ENCODE data around the gene TSPAN33. TPM values are rescaled to one million over a fixed set of nuclear protein-coding genes. Genes with fewer than 3 reads are reported as not detected.

The TSPAN33 gene
- total RNA-seq, 4 donors from 2014 or later = 2.0 to 10.5 (median 6.3) TPM

Small RNAs within 50 kb of the gene (small RNA-seq; reads per million reads assigned to genes)
- gene RNY1P11 = not detected

Other genes with a start within 250 kb of the TSPAN33 start
- gene KCP, start 234.0 kb upstream of the TSPAN33 start, total RNA-seq = under 1 TPM; 0.21 to 0.90 (median 0.40) TPM
- gene IRF5, start 206.8 kb upstream of the TSPAN33 start, total RNA-seq = 10 to 100 TPM in 3 of 4 donors, 1 to 10 TPM in 1; 7.8 to 28.8 (median 15.0) TPM
- 10 to 100 TPM; 33.9 to 36.9 (median 35.5) TPM for gene TNPO3, start 89.6 kb upstream of the TSPAN33 start, total RNA-seq
- gene SMO, start 43.9 kb downstream of the TSPAN33 start, total RNA-seq = 10 to 100 TPM; 26.4 to 65.7 (median 51.5) TPM
- 10 to 100 TPM; 21.6 to 42.9 (median 30.9) TPM for gene AHCYL2, start 80.3 kb downstream of the TSPAN33 start, total RNA-seq